Urothelium cell line (cell line): ENCODE data around the gene IFITM5.
"Not testable (repeated sequence)": the region's sequence is repeated elsewhere in the genome, so short reads cannot be mapped to it uniquely, and the experiment has no call there.

Source experiments
- DNase-seq: peaks from one replicate; pipeline ENCODE4 v3.0.0; 2011; ENCODE audit warnings: low spot score, mixed read lengths
- FAIRE-seq: peaks from 2 replicates; lab custom pipeline; 2011; peaks lifted over from hg19 to GRCh38; lab: Jason Lieb, UNC

IFITM5 gene

DNA sequence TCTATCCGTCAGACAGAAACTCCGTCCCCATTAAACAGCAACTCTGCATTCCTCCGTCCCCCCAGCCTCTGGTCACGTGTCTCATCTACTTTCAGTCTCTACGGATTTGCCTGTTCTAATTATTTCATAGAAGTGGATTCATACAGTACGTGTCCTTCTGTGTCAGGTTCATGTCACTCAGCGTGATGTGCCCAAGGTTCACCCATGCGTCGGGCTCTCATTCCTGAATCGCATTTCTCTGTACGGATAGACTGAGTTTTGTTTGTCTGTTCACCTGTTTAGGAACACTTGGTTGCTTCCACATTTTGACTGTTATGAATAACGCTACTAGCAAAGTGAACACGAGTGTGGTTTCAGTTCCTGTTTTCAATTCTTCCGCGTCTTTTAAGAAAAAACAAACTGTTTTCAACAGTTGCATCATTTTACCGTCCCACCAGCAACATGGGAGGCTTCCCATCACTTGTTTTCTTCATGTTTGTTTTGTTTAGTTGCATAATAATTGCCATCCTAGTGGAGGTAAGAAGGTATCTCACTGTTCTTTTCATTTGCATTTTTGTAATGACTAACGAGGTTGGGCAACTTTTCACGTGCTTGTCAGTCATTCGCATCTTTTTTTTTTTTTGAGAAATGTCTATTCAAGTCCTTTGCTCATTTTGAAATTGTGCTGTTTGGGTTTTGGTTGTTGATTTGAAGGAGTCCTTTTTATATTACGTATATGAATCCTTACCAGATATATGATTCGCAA lies 30.0 kb downstream of the IFITM5 start:
- no peak for FAIRE-seq
- no peak for DNase-seq

DNA sequence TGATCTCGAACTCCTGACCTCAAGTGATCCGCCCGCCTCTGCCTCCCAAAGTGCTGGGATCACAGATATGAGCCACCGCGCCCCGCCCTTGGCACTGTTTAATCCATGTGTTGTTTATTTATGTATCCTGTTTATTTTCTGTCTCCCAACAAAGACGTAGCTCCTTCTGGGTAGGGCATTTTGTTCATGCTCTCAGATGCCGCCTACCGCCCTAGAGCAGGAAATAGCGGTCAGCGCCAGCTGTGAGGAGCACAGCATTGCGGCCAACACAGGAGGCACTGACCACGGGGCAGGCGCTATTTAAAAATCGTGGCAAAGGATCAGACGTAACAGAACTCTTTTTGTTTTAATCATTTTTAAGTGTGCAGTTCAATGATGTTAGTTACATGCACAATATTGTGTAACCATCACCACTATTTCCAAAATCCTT lies 30.6 kb downstream of the IFITM5 start:
- not testable (repeated sequence) for FAIRE-seq, DNase-seq

DNA sequence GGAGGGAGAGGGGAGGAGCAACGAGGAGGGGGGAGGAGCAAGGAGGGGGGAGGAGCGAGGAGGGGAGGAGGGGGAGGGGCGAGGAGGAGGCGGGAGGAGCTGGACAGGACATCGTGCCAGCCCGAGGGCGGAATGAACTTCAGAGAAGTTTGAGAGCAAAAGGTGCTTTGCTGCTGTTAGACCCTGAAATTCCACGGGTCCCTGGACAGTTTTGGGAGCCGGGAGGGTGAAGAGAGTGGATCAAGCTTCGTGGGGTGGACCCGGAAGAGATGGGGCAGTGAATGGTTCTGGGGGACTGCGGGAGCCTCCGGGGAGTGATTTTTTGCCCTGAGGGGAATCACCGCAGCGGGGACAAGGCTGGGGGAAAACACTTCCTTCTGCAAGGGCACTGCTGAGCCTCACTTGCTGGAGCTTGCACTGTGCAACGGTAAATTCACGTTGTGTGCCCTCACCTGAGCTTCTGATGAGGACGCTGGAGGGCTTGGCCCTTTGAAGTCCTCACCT lies 31.8 kb downstream of the IFITM5 start:
- FAIRE-seq = no peak
- no peak for DNase-seq

DNA sequence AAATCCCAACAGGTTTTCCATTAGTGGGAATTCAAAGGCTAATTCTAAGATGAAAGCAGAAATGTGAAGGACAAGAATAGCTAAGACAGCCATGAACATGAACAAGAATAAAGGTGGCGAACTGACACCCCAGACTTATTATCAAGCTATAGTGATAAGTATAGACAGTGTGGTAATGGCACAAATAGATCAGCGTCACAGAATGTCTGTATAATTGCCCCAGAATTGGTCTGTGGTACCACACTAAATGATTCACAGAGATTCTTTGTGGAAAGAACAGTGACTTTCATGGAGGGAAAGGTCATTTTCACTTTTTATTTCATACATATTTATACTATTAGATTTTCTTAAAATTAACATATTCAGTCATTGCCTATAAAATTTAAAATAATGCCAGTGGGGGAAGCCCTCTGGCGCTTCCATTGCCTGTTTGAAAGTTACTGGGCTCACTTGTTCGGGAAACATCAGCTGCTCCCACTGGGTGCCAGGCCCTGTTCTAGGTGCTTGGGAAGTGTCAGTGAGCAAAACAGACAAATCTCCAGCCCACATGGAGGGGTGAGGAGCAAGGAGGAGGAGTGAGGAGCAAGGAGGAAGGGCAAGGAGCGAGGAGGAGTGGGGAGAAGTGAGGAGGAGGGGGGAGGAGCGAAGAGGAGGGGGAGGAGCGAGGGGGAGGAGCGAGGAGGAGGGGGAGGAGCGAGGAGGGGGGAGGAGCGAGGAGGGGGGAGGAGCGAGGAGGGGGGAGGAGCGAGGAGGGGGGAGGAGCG lies 32.5 kb downstream of the IFITM5 start:
- FAIRE-seq = no peak
- DNase-seq = no peak

DNA sequence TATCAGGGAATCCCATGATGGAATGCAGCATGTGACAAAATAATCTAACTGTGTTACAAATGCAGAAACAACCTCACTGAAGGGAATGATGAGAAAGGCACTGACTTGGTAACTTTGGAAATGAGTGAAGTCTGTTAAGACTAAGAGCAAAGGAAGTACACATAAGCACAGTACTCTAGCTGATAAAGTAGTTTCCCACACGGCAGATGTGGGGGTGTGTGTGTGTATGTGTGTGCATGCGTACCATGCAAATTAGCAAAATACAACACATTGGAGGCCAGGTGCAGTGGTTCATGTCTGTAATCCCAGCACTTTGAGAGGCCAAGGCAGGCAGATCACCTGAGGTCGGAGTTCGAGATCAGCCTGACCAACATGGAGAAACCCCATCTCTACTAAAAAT lies 37.7 kb downstream of the IFITM5 start:
- FAIRE-seq = no peak

DNA sequence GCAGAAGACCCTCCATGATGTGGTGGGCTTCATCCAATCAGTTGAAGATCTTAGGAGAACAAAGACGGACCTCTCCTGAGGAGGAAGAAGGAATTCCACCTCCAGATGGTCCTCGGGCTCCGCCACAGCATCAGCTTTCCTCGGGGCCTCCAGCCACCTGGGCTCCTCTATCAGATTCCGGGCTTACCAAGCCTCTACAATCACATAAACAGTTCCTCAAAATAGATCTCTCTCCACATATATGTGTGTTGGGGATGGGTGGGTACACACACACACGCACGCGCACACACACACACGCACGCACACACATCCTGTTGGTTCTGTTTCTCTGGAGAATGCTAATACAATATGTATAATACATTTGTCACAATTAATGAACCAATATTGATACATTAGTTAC lies 39.9 kb downstream of the IFITM5 start:
- no peak for FAIRE-seq
- no peak for DNase-seq

More for the DNA sequence above, 37.7 kb downstream of the IFITM5 start:
- no peak for DNase-seq

DNA sequence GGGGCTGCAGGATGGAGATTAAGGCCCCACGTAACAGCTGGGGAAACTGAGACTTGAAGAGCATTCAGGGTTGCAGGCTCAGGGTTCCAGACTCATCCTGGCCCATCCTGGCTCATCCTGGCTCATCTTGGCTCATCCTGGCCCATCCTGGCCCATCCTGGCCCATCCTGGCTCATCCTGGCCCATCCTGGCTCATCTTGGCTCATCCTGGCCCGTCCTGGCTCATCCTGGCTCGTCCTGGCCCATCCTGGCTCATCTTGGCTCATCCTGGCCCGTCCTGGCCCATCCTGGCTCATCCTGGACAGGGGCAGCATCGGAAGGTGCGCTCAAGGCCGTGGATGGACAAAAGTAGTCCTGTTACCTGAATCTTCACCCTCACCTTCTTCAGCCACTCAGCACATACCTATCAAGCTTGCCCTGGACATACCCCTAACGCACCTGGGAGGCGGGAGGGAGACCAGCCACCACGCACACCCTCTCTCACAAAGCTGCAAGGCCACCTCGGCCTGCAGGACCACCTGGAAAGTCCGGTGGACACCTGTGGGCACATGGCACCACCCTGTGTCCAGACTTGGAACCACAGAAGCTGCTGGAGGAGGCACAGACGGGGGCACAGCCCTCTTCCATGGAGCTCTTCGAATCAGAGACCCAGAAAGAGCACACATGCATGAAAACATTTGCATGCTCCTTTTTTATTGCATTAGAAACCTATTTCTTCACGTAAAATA lies 41.4 kb downstream of the IFITM5 start:
- no peak for DNase-seq
- FAIRE-seq = no peak

DNA sequence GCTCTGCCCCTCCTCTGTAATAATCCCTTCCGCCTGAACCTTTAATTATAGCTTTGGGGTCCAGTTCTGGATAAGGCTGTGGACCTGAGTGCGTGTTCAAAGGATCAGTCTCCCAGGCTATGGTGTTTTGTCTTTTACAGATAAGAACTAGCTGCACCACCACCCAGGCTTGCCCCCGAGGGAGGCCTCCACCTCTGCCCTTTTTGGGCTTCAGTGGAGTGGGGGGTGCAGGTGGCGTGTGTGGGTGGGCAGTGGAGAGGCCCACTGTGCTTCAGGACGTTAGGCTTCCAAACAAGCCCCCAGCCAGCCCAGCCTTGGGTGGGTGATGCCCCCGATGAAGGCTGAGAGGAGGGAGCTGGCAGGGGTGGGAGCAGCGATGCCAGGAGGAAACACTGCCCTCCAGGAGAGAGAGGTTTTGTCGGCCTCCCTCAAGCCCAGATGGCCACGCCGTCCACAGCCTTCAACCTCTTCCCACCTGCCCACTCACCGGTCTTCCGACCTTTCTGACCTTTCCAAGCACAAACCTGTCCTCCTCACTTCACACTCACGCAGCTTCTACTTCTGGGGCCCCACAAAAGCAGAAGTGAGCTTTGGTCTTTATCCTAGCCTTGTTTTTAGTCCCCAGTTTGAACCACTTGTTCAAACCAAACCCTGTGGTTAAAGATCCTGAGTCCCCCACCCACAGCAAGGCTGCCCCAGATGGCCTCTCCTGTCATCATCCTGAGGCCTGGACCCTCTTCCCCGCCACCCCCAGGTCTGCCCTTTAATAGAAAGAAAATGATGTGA lies 42.2 kb downstream of the IFITM5 start:
- DNase-seq = no peak
- FAIRE-seq = no peak

DNA sequence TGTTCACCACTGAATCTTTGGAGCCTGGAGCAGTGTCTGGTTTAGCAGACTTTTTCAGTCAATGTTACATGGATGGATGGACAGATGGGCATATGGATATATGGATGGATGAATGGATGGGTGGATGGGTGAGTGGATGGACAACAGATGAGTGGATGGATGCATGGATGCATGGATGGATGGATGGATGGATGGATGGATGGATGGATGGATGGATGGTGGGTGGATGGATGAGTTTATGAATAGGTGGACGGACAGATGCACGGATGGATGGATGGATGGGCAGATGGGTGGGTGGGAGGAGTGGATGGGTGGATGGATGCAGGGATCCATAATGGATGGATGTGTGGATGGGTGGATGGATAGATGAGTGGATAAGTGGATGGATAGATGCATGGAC lies 43.5 kb downstream of the IFITM5 start:
- FAIRE-seq = no peak
- DNase-seq = no peak

DNA sequence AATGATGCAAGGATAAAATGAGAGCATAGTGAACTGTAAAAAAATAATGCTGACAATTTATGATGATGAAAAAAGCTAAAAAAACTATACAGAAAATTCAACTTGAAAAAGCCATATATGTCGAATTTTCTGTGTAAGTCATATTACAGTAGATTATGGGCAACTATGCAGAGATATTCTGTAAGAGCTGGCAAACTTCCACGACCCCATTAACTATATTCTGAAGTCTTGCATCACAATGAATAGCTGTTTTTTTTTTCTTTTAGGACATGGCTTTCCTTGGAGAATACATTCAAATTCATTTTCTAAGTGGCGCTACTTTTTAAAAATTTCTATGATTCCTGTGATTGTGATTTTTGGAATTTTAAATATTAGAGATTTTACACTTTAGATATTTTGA lies 44.1 kb downstream of the IFITM5 start:
- FAIRE-seq = no peak
- DNase-seq = no peak

DNA sequence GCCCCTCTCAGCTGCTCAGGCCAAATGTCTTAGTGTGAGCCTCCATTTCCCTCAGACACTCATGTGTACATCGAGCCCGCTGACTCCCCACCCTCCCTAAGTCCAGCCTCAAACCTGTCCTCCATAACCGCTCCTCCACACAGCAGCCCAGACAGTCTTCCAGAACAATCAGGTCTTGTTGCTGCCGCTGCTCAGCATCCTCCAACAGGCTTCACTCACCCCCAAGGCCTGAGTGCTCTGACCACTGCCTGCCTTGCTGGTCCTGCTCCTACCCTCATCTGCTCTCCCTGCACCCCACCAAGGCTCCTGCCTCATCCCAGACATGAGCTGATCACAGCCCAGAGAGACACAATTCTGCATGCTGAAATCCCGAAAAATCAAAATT lies 45.4 kb downstream of the IFITM5 start:
- DNase-seq (no peak), FAIRE-seq (no peak)

DNA sequence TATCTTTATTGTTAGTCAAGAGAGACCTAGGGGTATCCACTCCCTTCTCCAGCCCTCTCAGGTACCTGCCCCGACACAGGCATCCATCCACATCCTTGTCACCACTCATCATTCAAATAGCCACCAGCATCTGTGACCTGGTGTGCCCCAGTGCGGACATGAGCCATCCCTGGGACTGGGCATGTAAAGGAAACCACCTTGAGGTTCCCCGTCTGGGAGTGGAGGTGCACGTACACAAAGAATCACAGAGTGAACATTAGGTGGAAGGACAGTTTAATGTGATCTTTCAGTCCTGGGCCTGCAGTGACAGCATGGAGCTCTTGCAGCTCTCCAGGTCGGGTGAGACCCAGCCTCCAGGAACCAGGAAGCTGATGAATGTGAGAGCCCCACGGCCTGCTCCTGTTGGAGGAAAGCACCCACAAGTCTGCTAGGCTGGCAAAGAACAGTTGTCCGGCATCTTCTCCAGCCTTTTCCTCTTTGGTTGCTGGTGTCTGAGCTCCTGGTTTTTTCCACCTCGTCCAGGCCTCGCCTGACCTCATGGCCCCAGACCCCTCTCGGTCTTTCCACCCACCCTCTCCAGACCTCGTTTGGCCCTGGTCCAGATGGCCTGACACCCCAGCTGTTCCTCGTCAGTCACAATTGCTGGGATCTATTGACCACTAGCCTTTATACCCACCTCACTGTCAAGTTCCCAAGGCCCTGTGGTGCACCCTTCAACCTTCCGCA lies 46.0 kb downstream of the IFITM5 start:
- DNase-seq = no peak
- FAIRE-seq = no peak

DNA sequence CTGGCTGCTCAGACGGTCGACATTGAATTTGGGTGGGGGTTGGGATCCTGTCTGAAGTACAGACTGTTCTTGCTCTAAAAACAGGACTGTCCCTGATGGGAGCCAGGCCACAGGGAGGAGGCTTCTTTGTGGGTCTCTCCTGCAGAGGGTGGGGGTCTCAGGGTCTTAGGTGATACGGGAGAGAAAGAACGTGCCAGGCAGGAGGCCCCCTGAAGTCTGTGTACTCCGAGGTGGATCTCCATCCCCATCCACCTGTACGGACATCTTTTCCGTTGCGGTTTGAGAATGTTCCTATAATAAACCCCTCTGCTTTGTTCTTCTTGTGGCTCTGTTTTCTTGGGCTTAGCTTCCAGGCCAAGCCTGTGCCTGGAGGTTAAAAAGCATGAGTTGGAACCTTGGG lies 46.7 kb downstream of the IFITM5 start:
- FAIRE-seq (no peak), DNase-seq (no peak)

DNA sequence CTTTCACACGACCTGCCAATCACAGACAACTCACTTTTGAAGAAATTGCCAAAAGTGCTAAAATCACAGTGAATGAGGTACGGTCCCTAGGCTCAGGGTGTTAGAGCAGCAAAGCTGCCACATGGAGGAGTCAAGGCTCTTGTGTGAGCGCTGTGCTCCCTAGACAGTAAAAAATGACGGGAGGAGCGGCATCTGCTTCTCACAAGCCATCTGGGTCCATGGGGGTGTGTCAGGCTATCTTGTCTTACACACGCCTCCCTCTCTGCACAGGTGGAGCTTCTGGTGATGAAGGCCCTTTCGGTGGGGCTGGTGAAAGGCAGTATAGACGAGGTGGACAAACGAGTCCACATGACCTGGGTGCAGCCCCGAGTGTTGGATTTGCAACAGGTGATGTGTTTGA lies 47.8 kb downstream of the IFITM5 start:
- FAIRE-seq (no peak), DNase-seq (no peak)

DNA sequence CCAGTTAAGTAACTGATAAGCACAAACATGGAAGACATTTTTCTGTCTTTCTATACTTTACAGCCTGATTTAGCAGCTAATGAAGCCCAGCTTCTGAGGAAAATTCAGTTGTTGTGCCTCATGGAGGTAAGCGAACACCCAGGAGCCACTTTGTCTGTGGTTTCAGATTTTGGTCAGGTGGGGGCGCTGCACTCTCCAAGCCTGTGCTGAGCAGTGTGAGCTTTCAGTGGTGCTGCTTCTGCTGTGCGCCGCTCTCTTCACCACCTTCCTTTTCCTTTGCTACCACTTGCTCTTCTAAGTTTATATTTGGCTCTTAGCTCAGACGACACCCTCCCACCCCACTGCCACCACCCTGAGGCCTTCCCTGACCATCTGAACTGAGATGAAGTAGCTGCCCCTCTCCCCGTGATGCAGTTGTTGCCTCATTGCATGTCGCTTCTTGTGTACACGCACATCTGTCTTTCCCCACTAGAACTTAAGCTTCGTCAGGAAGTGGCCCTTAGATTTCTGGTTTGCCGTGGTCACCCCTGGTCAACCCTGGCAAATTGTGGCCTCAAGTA lies 48.5 kb downstream of the IFITM5 start:
- no peak for FAIRE-seq
- DNase-seq = peak; percentile 20

DNA sequence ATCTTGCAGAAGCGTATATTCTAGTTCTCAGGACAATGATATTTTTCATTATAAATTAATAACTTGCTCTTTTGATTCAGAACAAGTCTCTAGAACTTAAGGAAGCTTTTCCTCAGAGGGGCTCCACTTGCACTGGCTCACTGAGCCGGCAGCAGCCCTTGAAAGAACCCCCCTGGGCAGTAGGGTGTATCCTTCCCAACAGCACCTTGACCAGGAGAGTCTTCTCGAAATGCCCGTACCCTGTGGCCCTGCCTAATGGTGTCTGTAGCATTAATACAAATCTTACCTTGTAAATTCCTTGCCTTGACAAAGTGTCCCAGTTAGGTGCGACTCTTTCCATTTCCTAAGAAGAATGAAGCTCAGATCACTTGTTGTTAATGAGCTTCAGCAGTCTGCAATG lies 49.1 kb downstream of the IFITM5 start:
- no peak for FAIRE-seq
- DNase-seq = no peak

DNA sequence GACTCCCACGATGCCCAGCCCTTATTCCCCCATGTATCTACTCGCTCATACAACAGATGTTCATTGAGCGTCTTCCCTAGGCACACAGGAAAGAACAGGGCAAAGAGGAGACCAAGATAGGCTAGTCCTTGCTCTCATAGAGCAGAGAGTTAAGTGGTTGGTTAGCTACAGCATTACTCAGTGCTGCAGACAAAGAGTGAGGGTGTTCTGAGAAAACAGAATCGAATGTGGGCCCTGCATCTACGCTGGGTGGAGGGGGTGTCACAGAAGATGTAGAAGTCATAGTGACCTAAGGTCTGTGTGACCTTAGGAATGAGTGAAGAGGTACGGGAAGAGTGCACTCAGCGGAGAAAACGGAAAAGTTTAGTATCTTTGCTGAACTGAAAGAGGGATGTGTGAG lies 50.3 kb downstream of the IFITM5 start:
- no peak for FAIRE-seq

More for the DNA sequence above, 50.3 kb downstream of the IFITM5 start:
- DNase-seq = no peak
